GM12873 (cell line): ENCODE results near the gene SYDE1.
A peak's percentile ranks its signal among the peaks of the same experiment; 100 is the strongest.

Source experiments
- CTCF ChIP-seq: IDR thresholded peaks from 2 replicates; pipeline ENCODE4 v1.5.1; 2012; ENCODE audit warnings: low read depth, mild to moderate bottlenecking, moderate library complexity, low read length, control low read depth; ENCODE audit not compliant: insufficient read depth; ENCODE audit errors: missing control alignments

Gene SYDE1

GRCh38 chr19:15155296-15155695 is 48.1 kb downstream of the SYDE1 start:
- TF ChIP-seq CTCF = no peak

- no peak for TF ChIP-seq CTCF
Observed at GRCh38 chr19:15156391-15156790, 49.2 kb downstream of the SYDE1 start.

- TF ChIP-seq CTCF = no peak
Observed at GRCh38 chr19:15159251-15159650, 52.0 kb downstream of the SYDE1 start.

- peak; percentile 81 for TF ChIP-seq CTCF
Observed at GRCh38 chr19:15161028-15161984, 54.1 kb downstream of the SYDE1 start.
